SHP77 treated with DMSO at 0.1 percent for 48 hours (cell line): Measurements from ENCODE around the gene SNX20.

Source experiments
- DNase-seq: peaks from one replicate; lab custom pipeline; 2025; lab: John Stamatoyannopoulos, UW

Gene SNX20

GRCh38 chr16:50679676-50680555 lies 1.2 kb downstream of the SNX20 start:
- DNase-seq, result no peak

- no peak for DNase-seq
These were observed 1.8 kb downstream of the SNX20 start for GRCh38 chr16:50679266-50679665.

- no peak for DNase-seq
These were observed 2.6 kb downstream of the SNX20 start for GRCh38 chr16:50678531-50678930.

GRCh38 chr16:50677351-50677750 lies 3.8 kb downstream of the SNX20 start:
- DNase-seq, result no peak

- DNase-seq, result no peak
These were observed 4.4 kb downstream of the SNX20 start for GRCh38 chr16:50676684-50677225.

GRCh38 chr16:50675686-50676610 lies 5.2 kb downstream of the SNX20 start:
- DNase-seq, result no peak

- DNase-seq, result no peak
These were observed 6.3 kb downstream of the SNX20 start for GRCh38 chr16:50674831-50675230.

- DNase-seq, result no peak
These were observed 7.4 kb downstream of the SNX20 start for GRCh38 chr16:50673496-50674275.

GRCh38 chr16:50671644-50672260 lies 9.4 kb downstream of the SNX20 start:
- no peak for DNase-seq

GRCh38 chr16:50670476-50670875 lies 10.6 kb downstream of the SNX20 start:
- no peak for DNase-seq

GRCh38 chr16:50669741-50670140 lies 11.4 kb downstream of the SNX20 start:
- DNase-seq, result no peak

- no peak for DNase-seq
These were observed 12.6 kb downstream of the SNX20 start for GRCh38 chr16:50668368-50669008.

GRCh38 chr16:50667497-50668367 lies 13.4 kb downstream of the SNX20 start:
- no peak for DNase-seq

- DNase-seq, result no peak
These were observed 14.2 kb downstream of the SNX20 start for GRCh38 chr16:50666658-50667496.

GRCh38 chr16:50665128-50665878 lies 15.8 kb downstream of the SNX20 start:
- DNase-seq, result no peak

- DNase-seq, result no peak
These were observed 16.8 kb downstream of the SNX20 start for GRCh38 chr16:50664270-50664669.

- peak; percentile 1 for DNase-seq
These were observed 18.7 kb downstream of the SNX20 start for GRCh38 chr16:50662306-50662940.

- DNase-seq, result no peak
These were observed 21.3 kb downstream of the SNX20 start for GRCh38 chr16:50659806-50660205.
